IgD-negative memory B cell (primary cell): ENCODE data around the gene BICDL2. TPM values are rescaled to one million over a fixed set of nuclear protein-coding genes. Genes with fewer than 3 reads are reported as not detected.

ENCODE experiments used
- H3K27ac Mint-ChIP-seq, 3 donors: one replicate each; pipeline ENCODE4 v1.8.0; 2020 to 2022; ENCODE audit warnings: mild to moderate bottlenecking in 3 of 3, mixed read lengths in 3 of 3, moderate library complexity in 1 of 3
- H3K27me3 Mint-ChIP-seq: one replicate; pipeline ENCODE4 v1.8.0; 2021; ENCODE audit warnings: mixed read lengths
- H3K36me3 Mint-ChIP-seq: one replicate; pipeline ENCODE4 v1.8.0; 2020; ENCODE audit warnings: mild to moderate bottlenecking, mixed read lengths
- H3K4me1 Mint-ChIP-seq, 3 donors: one replicate each; pipeline ENCODE4 v1.8.0; 2020 to 2022; ENCODE audit warnings: mixed read lengths in 3 of 3, mild to moderate bottlenecking in 1 of 3
- H3K4me3 Mint-ChIP-seq, 4 donors: one replicate each; pipeline ENCODE4 v1.8.0; 2020 to 2022; ENCODE audit warnings: mild to moderate bottlenecking in 4 of 4, mixed read lengths in 4 of 4, moderate library complexity in 3 of 4
- H3K9me3 Mint-ChIP-seq, 3 donors: one replicate each; pipeline ENCODE4 v1.8.0; 2020 to 2021; ENCODE audit warnings: mixed read lengths in 3 of 3, mild to moderate bottlenecking in 1 of 3
- polyA plus RNA-seq: library from polyadenylated mRNA; unstranded; fragments of 300-500 nt; fragmentation: Illumina TruSeq; gene quantifications from one replicate; pipeline ENCODE4 v1.2.3, GENCODE V29; 2021

Gene BICDL2
- polyA plus RNA-seq, 1 donor from 2014 or later, result not detected

- Mint-ChIP-seq H3K4me1 (peaks cover 22 to 24% (median 24%) of the 10 kb centered on the region in 3 donors), H3K4me3 (peak within 1 kb of the TSS; percentile 84 to 95 (median 91)), H3K36me3 (peaks cover 2% of the 10 kb centered on the region), H3K27ac (peak within 1 kb of the TSS; percentile 71 to 88 (median 87)), H3K27me3 (peaks cover 6% of the 10 kb centered on the region), H3K9me3 (no peaks in the 10 kb centered on the region)
Observed at GRCh38 chr16:3020247-3020603, 16.5 kb downstream of the BICDL2 start, which contains the start of gene TNFRSF12A. Gene TNFRSF12A (plus strand): TSS chr16:3020368. CDS start chr16:3020398, 30 bp downstream.

DNA sequence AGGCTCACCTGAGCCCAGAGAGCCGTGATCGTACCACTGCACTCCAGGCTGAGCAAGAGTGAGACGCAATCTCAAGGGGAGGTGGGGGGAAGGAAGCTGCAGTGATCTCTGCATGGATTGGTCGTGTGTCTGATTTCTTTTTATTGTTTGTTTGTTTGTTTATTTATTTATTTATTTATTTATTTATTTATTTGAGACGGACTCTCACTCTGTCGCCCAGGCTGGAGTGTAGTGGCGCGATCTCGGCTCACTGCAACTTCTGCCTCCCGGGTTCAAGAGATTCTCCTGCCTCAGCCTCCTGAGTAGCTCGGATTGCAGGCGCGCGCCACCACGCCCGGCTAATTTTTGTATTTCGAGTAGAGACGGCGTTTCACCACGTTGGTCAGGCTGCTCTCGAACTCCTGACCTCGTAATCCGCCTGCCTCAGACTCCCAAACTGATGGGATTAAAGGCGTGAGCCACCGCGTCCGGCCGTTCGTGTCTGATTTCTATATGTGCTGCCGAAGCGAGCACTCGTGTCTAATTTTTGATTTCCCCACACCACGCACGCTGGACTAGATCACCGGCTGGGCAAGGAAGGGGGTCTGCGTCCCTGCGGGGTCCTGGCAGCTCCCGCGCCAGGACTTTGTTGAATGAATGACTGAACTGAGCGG lies 17.0 kb downstream of the BICDL2 start:
- no peaks in the 10 kb centered on the region for H3K9me3 Mint-ChIP-seq
- H3K4me1 Mint-ChIP-seq, result peaks cover 22 to 24% (median 24%) of the 10 kb centered on the region in 3 donors
- H3K36me3 Mint-ChIP-seq, result peaks cover 2% of the 10 kb centered on the region

DNA sequence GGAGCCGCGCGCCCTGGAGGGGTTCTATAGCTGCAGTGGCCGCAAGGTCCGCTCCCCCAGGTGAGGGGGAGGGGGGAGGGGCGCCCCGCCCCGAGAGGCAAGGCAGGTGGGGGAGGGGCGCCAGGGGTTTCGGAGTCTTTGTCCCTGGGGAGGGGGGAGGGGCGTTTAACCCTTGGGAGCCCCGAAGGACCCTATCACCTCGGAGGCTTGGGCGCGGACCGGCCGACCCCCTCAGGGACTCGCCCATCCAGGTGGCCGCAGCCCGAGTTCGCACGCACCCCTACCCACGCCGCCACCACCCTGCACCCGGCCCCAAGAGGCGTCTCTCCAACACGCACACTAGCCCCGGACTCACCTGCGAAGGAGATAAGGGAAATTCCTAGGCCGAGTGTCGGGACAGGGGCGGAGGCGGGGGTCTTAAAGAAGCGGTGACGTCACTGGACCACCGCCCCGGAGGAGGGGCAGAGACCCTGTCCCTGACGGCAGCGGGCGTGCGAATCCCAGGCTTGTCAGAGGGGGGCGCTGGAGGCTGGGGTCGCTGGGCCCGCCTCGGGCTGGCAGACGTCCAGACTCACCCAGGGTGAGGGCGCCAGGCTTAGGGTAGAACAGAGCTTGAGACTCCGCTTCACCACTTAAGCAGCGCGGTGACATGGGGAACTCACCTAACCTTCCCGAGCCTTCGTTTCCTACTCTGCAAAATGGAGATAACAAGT lies 18.8 kb downstream of the BICDL2 start, which contains the start of gene CLDN6:
Gene CLDN6 (minus strand): TSS at position 390 of the 713 bp plus-strand sequence. CDS start 2,162 bp downstream, outside the sequence.
- Mint-ChIP-seq H3K4me1 (peaks cover 10 to 17% (median 16%) of the 10 kb centered on the region in 3 donors), H3K36me3 (no peaks in the 10 kb centered on the region), H3K27me3 (peaks cover 6% of the 10 kb centered on the region), H3K4me3 (peak within 1 kb of the TSS in 2 of 4 donors; percentile 43), H3K27ac (peak within 1 kb of the TSS in 1 of 3 donors; percentile 35), H3K9me3 (no peaks in the 10 kb centered on the region)

More for the DNA sequence above, 17.0 kb downstream of the BICDL2 start:
- H3K4me3 Mint-ChIP-seq, result peak overlapping the region; percentile 80 to 92 (median 89)
- H3K27ac Mint-ChIP-seq, result peak overlapping the region; percentile 39 to 87 (median 75)
- peaks cover 6% of the 10 kb centered on the region for H3K27me3 Mint-ChIP-seq

DNA sequence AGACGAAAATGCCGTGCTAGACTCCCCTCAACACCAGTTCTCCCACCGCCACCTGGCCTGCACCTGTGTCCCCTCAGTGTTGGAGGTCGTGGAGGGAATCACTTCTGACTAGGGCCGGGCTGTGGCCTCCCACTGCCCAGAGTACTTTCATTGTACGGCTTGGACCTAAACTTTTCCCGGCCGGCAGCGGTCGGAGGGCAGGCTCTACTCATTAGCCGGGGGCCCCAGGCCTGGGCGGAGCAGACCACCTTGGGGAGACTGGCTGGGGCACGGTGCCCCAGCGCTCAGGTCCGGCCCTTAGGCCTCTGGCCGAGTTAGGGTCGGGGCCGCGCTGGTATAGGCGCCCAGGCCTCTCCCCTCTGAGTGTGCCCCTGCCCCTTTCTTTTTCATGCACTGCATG lies 19.4 kb downstream of the BICDL2 start:
- Mint-ChIP-seq H3K4me3 (no peak overlapping the region), H3K9me3 (no peaks in the 10 kb centered on the region), H3K27ac (no peak overlapping the region), H3K4me1 (peaks cover 8 to 12% (median 11%) of the 10 kb centered on the region in 3 donors), H3K27me3 (peaks cover 11% of the 10 kb centered on the region), H3K36me3 (no peaks in the 10 kb centered on the region)

GRCh38 chr16:3015865-3016521 lies 20.8 kb downstream of the BICDL2 start:
- no peaks in the 10 kb centered on the region for H3K36me3 Mint-ChIP-seq
- H3K4me1 Mint-ChIP-seq, result peaks cover 0 to 4% (median 2%) of the 10 kb centered on the region in 3 donors
- H3K27me3 Mint-ChIP-seq, result peaks cover 16% of the 10 kb centered on the region
- peak overlapping the region in 1 of 3 donors; percentile 31 for H3K27ac Mint-ChIP-seq
- H3K9me3 Mint-ChIP-seq, result no peaks in the 10 kb centered on the region
- peak overlapping the region in 1 of 4 donors; percentile 14 for H3K4me3 Mint-ChIP-seq

DNA sequence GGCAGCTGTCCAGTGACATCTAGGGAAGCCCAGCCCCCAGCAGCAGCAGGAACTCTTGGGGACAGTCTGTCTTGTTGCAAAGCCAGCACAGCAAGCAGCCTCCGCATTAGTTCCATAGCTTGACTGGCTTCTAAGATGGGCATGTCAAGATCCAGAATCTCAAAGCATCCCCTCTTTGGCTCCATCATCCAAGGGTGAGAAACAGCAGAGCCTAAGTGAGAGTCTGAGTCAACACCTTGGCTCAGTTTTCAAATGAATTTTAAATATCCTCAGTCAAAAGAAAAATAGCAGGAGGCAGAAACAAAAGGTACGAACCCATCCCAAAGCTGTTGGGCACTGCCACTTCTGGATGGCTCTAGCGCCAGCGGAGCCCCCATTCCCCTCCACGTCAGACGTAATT lies 21.8 kb downstream of the BICDL2 start:
- Mint-ChIP-seq H3K27me3 (peaks cover 16% of the 10 kb centered on the region), H3K4me1 (peaks cover 0 to 3% (median 0%) of the 10 kb centered on the region in 3 donors), H3K36me3 (no peaks in the 10 kb centered on the region), H3K4me3 (peak overlapping the region in 1 of 4 donors; percentile 20), H3K27ac (no peak overlapping the region), H3K9me3 (no peaks in the 10 kb centered on the region)

DNA sequence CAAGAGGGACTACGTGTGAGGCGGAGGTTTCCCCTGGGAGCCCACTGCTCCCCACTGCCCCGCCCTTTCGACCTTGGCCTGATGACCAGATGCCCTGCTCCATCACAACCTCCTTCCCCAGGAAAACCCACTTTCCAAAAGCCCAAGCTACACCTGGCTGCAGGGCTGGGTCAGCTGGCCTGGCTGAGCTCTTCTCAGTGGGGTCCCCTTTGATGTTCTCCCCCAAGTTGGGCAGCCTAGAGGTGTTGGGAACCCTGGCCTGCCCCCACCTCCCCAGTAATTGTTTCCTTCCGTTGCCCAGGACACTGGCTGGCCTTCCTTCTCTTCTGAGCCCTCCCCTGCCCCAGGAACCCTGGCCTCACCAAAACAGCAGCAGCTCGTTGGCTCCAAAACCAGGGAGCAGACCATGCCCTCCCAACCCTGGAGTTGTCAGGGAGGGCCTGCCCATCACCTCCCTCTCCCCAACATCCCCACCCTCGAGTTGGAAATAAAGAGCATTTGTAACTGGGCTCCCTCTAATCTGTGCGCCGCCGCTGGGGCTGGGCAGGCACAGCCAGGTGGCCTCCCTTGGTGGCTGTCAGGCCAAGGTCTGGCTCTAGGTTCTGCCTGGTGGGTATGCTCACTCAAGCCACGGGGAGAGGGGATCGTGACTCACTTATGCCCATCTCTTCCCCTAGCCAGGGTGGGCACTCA lies 22.6 kb downstream of the BICDL2 start:
- Mint-ChIP-seq H3K27ac (no peak overlapping the region), H3K4me1 (peaks cover 0 to 1% (median 0%) of the 10 kb centered on the region in 3 donors), H3K4me3 (no peak overlapping the region), H3K9me3 (no peaks in the 10 kb centered on the region), H3K36me3 (no peaks in the 10 kb centered on the region), H3K27me3 (peaks cover 16% of the 10 kb centered on the region)

- Mint-ChIP-seq H3K27me3 (peaks cover 16% of the 10 kb centered on the region), H3K4me3 (no peak overlapping the region), H3K36me3 (no peaks in the 10 kb centered on the region), H3K9me3 (no peaks in the 10 kb centered on the region), H3K4me1 (peaks cover 0 to 3% (median 0%) of the 10 kb centered on the region in 3 donors), H3K27ac (no peak overlapping the region)
Observed at GRCh38 chr16:3013491-3013951, 23.2 kb downstream of the BICDL2 start.

DNA sequence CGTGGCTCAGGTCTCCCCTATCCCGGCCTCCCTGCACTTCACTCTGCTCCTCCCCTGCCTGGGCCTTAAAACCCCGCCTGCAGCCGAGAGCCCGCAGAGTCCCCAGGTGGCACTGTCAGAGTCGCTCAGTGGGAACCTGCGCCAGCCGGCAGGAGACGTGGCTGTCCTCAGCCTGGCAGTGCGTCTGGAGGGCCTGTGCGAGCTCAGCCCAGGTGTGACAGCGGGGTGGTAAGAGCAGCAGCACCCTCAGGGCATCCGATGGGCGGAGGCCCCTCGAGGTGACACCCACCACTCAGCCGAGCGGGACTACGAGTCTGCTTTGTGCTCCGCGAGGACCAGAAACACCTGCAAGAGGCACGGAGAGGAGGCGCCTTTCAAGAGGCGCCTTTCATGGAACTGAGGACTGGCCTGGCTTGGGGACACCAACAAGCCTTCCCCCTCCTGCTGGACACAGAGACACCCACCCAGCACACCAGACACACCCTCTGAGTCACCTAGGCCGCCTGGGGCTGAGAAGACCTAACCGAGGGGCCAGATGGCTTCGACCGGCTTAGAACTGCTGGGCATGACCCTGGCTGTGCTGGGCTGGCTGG lies 23.8 kb downstream of the BICDL2 start, which contains the start of gene CLDN9:
Gene CLDN9 (plus strand): TSS at position 96 of the 593 bp plus-strand sequence. CDS start 440 bp downstream, at position 536.
- no peaks in the 10 kb centered on the region for H3K36me3 Mint-ChIP-seq
- peaks cover 21% of the 10 kb centered on the region for H3K27me3 Mint-ChIP-seq
- peaks cover 3 to 8% (median 4%) of the 10 kb centered on the region in 3 donors for H3K4me1 Mint-ChIP-seq
- no peak within 1 kb of the TSS for H3K27ac Mint-ChIP-seq
- peak within 1 kb of the TSS in 1 of 4 donors; percentile 70 for H3K4me3 Mint-ChIP-seq
- no peaks in the 10 kb centered on the region for H3K9me3 Mint-ChIP-seq

GRCh38 chr16:3012246-3012645 lies 24.5 kb downstream of the BICDL2 start:
- Mint-ChIP-seq H3K27me3 (peaks cover 26% of the 10 kb centered on the region), H3K4me3 (no peak overlapping the region), H3K36me3 (no peaks in the 10 kb centered on the region), H3K27ac (no peak overlapping the region), H3K4me1 (peaks cover 8 to 12% (median 8%) of the 10 kb centered on the region in 3 donors), H3K9me3 (no peaks in the 10 kb centered on the region)

DNA sequence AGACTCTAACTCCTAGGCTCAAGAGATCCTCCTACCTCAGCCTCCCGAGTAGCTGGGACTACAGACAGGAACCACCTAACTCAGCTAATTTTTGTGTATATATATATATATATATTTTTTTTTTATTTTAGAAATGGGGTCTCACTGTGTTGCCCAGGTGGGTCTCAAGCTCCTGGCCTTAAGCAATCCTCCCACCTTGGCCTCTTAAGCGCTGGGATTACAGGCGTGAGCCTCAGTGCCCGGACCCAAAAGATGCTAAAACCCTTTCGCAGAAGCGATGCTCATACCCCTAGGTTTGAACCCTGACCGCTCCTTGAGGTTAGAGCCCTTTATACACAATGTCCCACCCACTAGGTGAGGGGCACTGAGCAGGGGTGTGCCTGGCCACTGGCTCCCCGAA lies 26.2 kb downstream of the BICDL2 start:
- no peaks in the 10 kb centered on the region for H3K9me3 Mint-ChIP-seq
- peaks cover 15 to 18% (median 15%) of the 10 kb centered on the region in 3 donors for H3K4me1 Mint-ChIP-seq
- H3K4me3 Mint-ChIP-seq, result no peak overlapping the region
- no peaks in the 10 kb centered on the region for H3K36me3 Mint-ChIP-seq
- H3K27ac Mint-ChIP-seq, result no peak overlapping the region
- H3K27me3 Mint-ChIP-seq, result peaks cover 28% of the 10 kb centered on the region

DNA sequence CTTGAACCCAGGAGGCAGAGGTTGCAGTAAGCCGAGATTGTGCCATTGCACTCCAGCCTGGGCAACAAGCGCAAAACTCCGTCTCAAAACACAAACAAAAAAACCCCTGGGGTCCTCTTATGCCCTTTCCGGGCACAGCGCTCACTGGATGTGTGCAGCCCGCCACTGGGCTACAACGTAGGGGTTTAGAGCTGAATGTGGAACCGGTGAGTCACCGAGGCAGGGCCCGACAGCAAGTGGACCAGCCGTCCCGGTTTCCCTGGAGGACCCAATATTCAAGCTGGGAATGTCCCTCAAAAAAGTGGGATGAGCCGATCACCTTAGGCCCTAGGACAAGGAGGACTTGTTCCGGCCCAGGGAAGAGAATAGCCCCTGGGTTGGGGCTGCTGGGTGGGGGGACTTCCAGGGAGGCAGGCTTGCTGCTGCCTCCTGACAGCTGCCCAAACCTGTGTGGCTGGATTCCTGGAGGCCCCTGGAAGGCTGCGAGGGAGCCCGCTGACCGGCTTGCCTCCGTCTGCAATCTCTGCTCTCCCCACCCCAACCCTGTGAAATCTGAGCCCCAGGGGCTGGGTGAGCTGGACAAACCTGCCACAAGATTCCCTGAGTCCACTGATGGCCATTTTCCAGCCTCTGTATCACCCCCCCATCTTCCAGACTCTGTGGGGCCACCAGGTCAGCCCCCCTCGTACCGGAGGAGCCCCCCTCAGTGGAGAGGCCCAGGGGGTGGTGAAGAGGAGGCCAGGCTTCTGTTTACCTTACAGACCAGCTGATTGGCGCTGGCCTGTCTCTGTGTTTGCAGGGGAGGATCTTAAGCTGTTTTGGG lies 27.0 kb downstream of the BICDL2 start:
- Mint-ChIP-seq H3K4me1 (peaks cover 15 to 18% (median 15%) of the 10 kb centered on the region in 3 donors), H3K4me3 (no peak overlapping the region), H3K9me3 (no peaks in the 10 kb centered on the region), H3K36me3 (no peaks in the 10 kb centered on the region), H3K27ac (no peak overlapping the region), H3K27me3 (peaks cover 33% of the 10 kb centered on the region)

- Mint-ChIP-seq H3K27me3 (peaks cover 33% of the 10 kb centered on the region), H3K36me3 (no peaks in the 10 kb centered on the region), H3K27ac (no peak overlapping the region), H3K4me1 (peaks cover 15 to 19% (median 18%) of the 10 kb centered on the region in 3 donors), H3K4me3 (peak overlapping the region in 1 of 4 donors; percentile 40), H3K9me3 (no peaks in the 10 kb centered on the region)
Observed at GRCh38 chr16:3008690-3009037, 28.1 kb downstream of the BICDL2 start.
